GM21786 (cell line): ENCODE measurements around the gene SLC6A11.

Source experiments
- ATAC-seq: cut with Tn5 transposase; IDR thresholded peaks from one replicate; pipeline ENCODE4 v1.9.1; 2021; ENCODE audit not compliant: unreplicated experiment

SLC6A11 gene

DNA sequence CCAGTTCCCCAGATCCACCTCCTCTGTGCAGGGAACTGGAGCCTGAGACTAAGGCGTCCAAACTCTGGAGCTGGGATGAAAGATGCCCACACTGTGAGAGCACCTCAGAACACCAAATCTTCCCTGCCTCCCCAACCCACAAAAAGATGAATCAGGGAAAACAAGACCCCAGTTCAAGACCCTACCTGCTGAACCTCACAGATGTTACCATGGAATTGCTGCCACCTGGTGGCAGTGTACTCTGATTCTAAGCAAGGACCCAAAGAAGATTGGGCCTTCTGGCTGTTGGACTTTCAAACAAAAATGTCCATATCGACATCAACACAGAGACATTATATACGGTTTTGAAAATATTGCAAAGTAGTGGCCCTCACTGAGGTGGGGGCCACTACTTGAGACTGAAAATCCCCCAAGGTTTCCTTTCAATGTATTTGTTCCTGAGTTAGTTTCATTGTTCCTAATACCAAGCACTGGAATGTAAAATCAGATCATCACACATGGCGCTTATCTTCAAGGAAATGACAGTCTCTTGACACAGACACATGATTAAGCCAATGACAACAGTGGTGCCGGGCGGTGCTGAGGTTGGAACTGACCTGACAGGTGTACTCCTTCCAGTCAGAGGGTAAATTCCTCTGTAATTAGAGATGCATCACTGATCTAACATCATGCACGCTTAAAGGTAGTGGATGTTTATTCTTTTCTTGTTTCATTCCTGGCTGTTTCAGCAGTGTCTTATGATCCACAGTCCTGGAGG lies 67.6 kb downstream of the SLC6A11 start:
- ATAC-seq = no peak

DNA sequence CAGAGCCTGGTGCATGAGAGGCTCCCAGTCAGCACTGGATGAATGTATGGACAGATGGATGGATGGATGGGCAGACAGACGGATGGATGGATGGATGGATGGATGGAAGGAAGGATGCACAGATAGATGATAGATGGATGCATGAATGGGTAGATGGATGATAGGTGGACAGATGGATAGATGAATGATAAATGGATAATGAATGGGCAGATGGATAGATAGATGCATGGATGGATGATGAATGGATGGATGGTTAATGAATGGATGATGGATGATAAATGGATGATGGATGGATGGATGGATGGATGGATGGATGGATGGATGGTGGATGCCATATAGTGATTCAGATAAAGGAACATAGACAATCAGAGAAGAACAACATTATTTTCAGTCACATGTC lies 71.0 kb downstream of the SLC6A11 start:
- no peak for ATAC-seq

DNA sequence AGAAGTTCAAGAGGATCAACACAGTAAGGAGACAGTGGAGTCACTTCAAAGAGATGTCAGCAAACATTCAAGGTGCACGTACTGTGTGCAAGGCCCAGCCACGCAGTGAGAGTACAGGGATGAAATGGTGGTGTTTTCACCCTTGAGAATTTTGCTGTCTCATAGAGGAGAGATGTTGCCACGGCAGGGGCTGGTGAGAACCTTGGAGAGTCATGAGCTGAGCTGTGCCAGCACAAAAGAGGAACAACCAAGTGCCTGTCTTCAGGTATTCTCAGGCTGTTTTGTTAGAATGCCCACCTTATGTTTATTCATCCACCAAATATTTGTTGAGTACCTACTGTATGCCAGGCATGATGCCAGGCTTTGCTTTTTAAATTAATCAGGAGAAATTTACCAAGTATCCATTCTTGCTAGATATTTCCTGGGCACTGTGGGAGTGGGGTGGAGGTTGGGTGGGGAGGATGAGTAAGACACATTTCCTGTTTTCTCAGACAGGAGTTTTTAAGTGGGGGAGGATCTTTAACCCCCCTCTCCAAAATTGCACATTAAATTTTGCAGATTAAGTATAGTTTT lies 72.6 kb downstream of the SLC6A11 start:
- ATAC-seq = no peak

- no peak for ATAC-seq
Observed at GRCh38 chr3:10889206-10889960, 73.4 kb downstream of the SLC6A11 start.

DNA sequence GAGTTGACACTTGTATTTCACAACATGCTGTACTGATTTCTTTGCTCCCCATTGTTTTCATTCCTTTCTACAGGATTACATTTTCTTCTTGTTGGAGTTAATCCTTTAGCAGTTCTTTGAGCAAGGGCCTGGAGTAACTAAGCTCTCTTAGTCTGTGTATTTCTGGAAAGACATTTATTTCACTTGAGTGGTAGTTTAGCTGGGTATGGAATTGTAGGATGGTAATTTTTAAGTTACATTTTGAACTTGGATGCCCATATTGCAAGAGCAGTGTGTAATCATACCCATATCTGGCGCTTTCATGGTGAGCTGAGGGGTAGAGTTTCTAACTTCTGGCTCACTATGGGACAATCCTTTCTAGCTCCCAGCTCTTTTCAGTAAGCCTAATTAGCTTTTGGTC lies 74.6 kb downstream of the SLC6A11 start:
- ATAC-seq = no peak

DNA sequence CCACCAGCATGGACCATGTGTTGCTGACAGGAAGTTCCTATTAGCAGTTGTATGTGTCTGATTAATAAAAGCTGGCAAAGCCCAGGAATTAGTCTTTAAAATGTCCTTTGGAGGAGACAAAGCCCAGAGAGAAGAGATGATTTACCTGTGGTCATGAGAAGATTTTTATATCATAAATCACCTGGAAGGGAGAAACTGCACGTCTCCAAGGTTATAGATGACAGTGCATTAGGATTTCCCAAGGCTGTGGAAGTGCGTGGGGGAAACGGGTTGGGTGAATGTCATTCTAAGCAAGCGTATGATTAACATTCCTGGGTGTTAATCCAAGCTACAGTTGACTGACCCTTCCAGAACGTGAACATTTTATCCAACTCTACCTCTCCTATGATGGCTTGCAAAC lies 76.6 kb downstream of the SLC6A11 start:
- ATAC-seq = no peak

- ATAC-seq = no peak
Observed at GRCh38 chr3:10901296-10901945, 85.4 kb downstream of the SLC6A11 start.

DNA sequence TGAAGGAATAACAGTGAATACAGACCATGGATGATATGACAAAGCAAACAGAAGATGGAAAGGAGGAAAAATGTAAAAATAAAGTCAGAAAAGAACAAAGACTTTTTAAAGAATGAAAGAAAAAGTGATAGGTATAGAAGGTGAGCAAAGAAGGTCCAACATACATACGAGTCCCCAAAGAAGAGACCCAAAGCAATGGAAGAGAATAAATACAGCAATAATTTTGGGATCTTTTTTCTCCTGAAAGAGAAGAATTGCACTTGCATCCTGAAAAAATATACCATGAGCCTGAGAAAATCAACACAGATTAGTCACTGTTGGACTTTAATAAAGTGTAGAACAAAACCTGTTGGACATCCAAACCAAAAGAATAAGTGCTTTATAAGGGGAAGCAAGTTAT lies 91.2 kb downstream of the SLC6A11 start:
- ATAC-seq = no peak

DNA sequence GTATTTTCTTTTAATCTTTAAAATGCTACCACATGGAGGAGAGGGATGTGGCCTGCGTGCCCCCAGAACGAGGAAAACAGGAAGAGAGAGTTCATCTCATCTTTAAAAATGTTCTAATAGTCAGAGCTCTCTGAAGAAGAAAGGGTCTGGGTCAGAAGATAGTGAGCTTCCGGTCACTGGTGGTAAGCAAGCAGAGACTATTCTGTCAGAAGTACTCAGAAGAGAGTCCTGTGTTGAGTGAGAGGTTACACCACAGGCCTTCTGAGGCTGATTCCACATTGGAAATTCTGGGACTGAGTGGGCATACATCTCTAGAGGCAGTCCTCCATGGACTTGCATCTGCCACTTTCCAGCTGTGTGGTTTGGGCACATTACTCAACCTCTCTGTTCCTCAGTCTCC lies 94.3 kb downstream of the SLC6A11 start:
- ATAC-seq = no peak

- no peak for ATAC-seq
Observed at GRCh38 chr3:10911350-10912002, 95.4 kb downstream of the SLC6A11 start.

DNA sequence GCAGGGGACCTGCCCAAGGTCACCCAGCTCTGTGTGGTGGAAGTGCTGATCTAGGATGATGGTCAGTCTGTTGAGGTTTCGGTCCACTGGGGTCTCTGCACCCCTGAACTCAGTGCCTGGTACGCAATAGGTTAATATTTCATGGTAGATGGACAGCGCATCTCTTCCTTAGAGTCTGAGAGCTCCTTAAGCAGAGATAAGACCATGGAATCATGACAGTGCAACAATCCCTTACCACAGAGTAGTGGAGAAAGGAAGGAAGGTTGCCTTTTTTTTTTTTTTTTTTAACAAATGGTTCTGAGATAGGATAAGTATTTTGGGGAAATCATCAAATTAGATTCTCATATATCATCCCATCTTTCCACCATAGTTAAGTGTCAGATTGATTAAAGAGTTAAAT lies 96.8 kb downstream of the SLC6A11 start:
- ATAC-seq = no peak

DNA sequence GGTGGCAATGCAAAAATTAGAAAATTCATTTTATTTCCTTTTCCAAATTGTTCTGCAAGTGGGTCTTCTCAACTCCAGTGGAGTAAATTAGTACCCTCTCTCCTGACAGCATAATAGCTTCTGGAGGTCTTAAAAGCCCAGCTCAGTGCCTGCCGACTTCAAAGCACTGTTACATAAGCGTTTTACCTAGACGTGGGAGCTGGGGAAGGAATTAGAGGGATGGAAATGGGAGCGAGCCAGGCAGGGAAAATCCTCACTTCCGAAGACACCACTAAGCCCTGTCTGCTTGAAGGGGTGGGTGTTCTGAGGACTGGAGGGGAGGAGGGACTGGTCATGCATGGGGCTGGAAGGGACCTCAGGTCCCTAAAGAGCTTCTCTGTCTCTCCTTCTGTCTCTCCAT lies 99.3 kb downstream of the SLC6A11 start:
- no peak for ATAC-seq

DNA sequence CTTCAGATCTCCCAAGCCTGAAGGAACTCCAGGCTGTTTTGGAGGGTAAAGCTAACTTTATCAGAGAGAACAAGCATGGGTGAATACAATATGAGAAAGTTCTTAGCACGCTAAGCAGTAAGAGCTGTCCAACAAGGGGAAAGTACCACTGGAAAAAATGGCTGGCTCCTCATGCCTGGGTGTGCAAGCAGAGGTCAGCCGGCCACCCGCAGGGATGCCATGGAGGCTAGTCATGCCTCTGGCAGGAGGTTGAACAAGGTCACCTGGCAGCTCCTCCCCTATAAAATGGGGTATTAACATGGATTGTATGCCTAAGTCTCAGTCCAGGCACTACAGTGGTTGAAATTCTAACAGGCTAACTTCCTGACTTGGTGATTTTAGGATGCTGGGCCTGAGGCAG lies 101.1 kb downstream of the SLC6A11 start:
- ATAC-seq = no peak

GRCh38 chr3:10918011-10918410 lies 102.0 kb downstream of the SLC6A11 start:
- no peak for ATAC-seq

GRCh38 chr3:10919636-10920035 lies 103.6 kb downstream of the SLC6A11 start:
- ATAC-seq = no peak

- ATAC-seq = no peak
Observed at GRCh38 chr3:10925436-10926255, 109.6 kb downstream of the SLC6A11 start.

- no peak for ATAC-seq
Observed at GRCh38 chr3:10926256-10926810, 110.3 kb downstream of the SLC6A11 start.

DNA sequence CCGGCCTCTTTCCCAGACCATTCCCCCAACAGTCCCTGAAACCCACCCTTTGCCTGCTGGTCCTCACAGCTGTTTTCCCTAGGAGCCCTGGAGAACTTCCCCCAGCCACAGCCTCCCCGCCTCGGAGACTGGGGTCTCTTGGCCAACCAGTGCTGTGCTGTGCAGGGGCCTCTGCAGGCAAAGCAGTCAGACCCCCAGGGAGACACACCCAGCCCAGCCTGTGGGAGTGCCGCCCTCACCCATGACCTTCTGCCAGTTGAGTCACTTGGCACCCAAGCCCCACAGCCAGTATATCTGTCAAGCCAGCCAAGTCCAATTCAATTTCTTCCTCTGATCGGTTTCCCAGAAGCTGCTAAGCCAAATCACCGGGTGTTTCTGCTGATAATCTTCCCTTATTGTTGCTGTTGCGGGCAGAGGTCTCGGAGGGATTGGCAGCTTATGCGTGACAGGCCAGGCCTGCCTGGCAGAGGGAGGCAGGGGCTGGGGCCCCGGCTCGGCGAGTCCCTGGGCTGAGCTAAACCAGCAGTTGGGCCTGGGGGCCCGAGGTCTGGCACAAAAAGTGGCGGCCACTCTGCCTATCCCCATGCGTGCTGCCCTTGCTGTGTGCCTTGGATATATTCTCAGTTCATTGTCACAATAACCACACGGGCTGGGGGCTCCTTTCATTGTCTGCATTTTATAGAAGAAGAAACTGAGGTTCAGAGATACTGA lies 110.9 kb downstream of the SLC6A11 start:
- ATAC-seq = no peak

DNA sequence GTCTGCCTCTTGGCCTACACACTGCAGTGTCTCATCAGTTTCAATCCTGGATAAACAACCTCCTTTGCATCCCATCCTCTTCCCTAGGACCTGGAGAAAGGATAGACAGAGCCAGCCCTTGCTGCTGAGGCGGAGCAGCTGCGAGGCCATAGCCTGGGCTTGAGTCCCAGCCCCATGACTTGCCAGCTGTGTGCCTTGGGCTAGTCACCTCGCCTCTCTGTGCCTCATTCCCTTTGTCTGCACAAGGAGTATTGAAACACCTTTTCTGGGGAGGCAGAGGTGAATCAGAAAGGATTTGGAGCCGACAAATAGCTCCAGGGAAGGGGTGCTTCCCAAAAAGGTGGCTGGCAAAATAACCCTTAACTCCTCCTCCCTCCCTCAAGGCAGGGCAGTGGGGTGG lies 111.5 kb downstream of the SLC6A11 start:
- ATAC-seq = no peak
